A549 (cell line): Measurements from ENCODE around the gene TNS3.

Source experiments
- CBX2 ChIP-seq: fragments of 200-600 bp; sonication (generic); IDR thresholded peaks from 2 replicates; pipeline ENCODE4 v1.6.1; 2016; ENCODE audit warnings: low read depth, mild to moderate bottlenecking, borderline replicate concordance
- MAX ChIP-seq: IDR thresholded peaks from 2 replicates; pipeline ENCODE4 v1.6.1; 2012
- MYC ChIP-seq: IDR thresholded peaks from 2 replicates; pipeline ENCODE4 v1.6.1; 2012; ENCODE audit warnings: mild to moderate bottlenecking, inconsistent platforms, low read length, improper control_type of control experiment, borderline replicate concordance
- TF ChIP-seq, protein P1 (sequence below): fragments of >200 bp; sonication (Bioruptor Twin); formaldehyde crosslinking; IDR thresholded peaks from 3 replicates; pipeline ENCODE4 v1.5.1; 2016

GRCh38 chr7:47512481-47513176, 69.3 kb downstream of the TNS3 start:
- TF ChIP-seq, protein P1, sequence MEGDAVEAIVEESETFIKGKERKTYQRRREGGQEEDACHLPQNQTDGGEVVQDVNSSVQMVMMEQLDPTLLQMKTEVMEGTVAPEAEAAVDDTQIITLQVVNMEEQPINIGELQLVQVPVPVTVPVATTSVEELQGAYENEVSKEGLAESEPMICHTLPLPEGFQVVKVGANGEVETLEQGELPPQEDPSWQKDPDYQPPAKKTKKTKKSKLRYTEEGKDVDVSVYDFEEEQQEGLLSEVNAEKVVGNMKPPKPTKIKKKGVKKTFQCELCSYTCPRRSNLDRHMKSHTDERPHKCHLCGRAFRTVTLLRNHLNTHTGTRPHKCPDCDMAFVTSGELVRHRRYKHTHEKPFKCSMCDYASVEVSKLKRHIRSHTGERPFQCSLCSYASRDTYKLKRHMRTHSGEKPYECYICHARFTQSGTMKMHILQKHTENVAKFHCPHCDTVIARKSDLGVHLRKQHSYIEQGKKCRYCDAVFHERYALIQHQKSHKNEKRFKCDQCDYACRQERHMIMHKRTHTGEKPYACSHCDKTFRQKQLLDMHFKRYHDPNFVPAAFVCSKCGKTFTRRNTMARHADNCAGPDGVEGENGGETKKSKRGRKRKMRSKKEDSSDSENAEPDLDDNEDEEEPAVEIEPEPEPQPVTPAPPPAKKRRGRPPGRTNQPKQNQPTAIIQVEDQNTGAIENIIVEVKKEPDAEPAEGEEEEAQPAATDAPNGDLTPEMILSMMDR, result no peak
- TF ChIP-seq CBX2, result no peak
- no peak for TF ChIP-seq MAX
- TF ChIP-seq MYC, result no peak
